GM23338 (cell line): Measurements from ENCODE around the gene SSX1. TPM values are rescaled to one million over a fixed set of nuclear protein-coding genes. Genes with fewer than 3 reads are reported as not detected.
"Not testable (repeated sequence)": the region's sequence is repeated elsewhere in the genome, so short reads cannot be mapped to it uniquely, and the experiment has no call there.

ENCODE experiments used
- ATAC-seq: fragments of 200-7000 bp; cut with Tn5 transposase; 3 replicates; pipeline ENCODE4 v1.9.1; 2020
- DNase-seq: peaks from one replicate; pipeline ENCODE4 v3.0.0-alpha.2; 2015; ENCODE audit warnings: low spot score
- H2AFZ ChIP-seq: fragments of 200-600 bp; sonication (generic); 2 replicates; pipeline ENCODE4 v1.8.0; 2016; ENCODE audit warnings: antibody characterized with exemption, mild to moderate bottlenecking, moderate library complexity
- H3F3A ChIP-seq: fragments of 200-600 bp; sonication (generic); replicated peaks from 2 replicates; pipeline ENCODE4 v1.8.0; 2017; ENCODE audit warnings: antibody characterized with exemption, mixed run types, low read depth
- H3K27ac ChIP-seq: fragments of 200-600 bp; sonication (generic); 2 replicates; pipeline ENCODE4 v1.6.1; 2016; ENCODE audit warnings: low read depth
- H3K27me3 ChIP-seq: fragments of 200-600 bp; sonication (generic); 2 replicates; pipeline ENCODE4 v1.8.0; 2016; ENCODE audit warnings: mild to moderate bottlenecking, mixed run types, moderate library complexity; ENCODE audit not compliant: insufficient read depth
- H3K36me3 ChIP-seq: fragments of 200-600 bp; sonication (generic); 2 replicates; pipeline ENCODE4 v1.8.0; 2016; ENCODE audit warnings: mild to moderate bottlenecking; ENCODE audit not compliant: insufficient read depth
- H3K4me1 ChIP-seq: fragments of 200-600 bp; sonication (generic); 2 replicates; pipeline ENCODE4 v1.8.0; 2016; ENCODE audit warnings: mild to moderate bottlenecking, moderate library complexity; ENCODE audit not compliant: insufficient read depth
- H3K4me2 ChIP-seq: fragments of 200-600 bp; sonication (generic); 2 replicates; pipeline ENCODE4 v1.7.1; 2017; ENCODE audit warnings: mixed run types
- H3K4me3 ChIP-seq: fragments of 200-600 bp; sonication (generic); 2 replicates; pipeline ENCODE4 v1.6.1; 2016; ENCODE audit warnings: mixed run types
- H3K79me2 ChIP-seq: fragments of 200-600 bp; sonication (generic); replicated peaks from 2 replicates; pipeline ENCODE4 v1.8.0; 2017; ENCODE audit warnings: mild to moderate bottlenecking; ENCODE audit not compliant: insufficient read depth
- H3K9me2 ChIP-seq: fragments of 200-600 bp; sonication (generic); 2 replicates; pipeline ENCODE4 v1.8.0; 2017; ENCODE audit not compliant: insufficient read depth
- H4K20me1 ChIP-seq: fragments of 200-600 bp; sonication (generic); replicated peaks from 2 replicates; pipeline ENCODE4 v1.8.0; 2017; ENCODE audit warnings: mild to moderate bottlenecking; ENCODE audit not compliant: insufficient read depth
- H3K27ac Mint-ChIP-seq: 2 replicates; pipeline ENCODE4 v1.8.0; 2020; ENCODE audit warnings: inconsistent platforms, mild to moderate bottlenecking, moderate library complexity, mixed read lengths
- H3K27me3 Mint-ChIP-seq: 3 replicates; pipeline ENCODE4 v1.8.0; 2022; ENCODE audit warnings: low read depth, mild to moderate bottlenecking, moderate library complexity, mixed read lengths, inconsistent platforms; ENCODE audit not compliant: insufficient read depth, poor library complexity
- H3K36me3 Mint-ChIP-seq: 3 replicates; pipeline ENCODE4 v1.8.0; 2021; ENCODE audit warnings: low read depth, mild to moderate bottlenecking, inconsistent platforms, moderate library complexity, mixed read lengths
- H3K4me1 Mint-ChIP-seq: 3 replicates; pipeline ENCODE4 v1.8.0; 2020; ENCODE audit warnings: mild to moderate bottlenecking, inconsistent platforms, mixed read lengths
- H3K4me3 Mint-ChIP-seq: 3 replicates; pipeline ENCODE4 v1.8.0; 2021; ENCODE audit warnings: moderate library complexity, mild to moderate bottlenecking, inconsistent platforms, mixed read lengths
- H3K9me3 Mint-ChIP-seq: 3 replicates; pipeline ENCODE4 v1.8.0; 2020; ENCODE audit warnings: moderate library complexity, mild to moderate bottlenecking, inconsistent platforms, mixed read lengths
- long read RNA-seq: library from polyadenylated mRNA; unstranded; transcript quantifications from one replicate; pipeline ENCODE4 v2.0.0, GENCODE V29; 2020; ENCODE audit not compliant: unreplicated experiment
- polyA plus RNA-seq: library from polyadenylated mRNA; unstranded; fragments of >200 nt; fragmentation: Nextera tagmentation; extraction: Ambion mirVana; gene quantifications from 2 replicates; pipeline ENCODE4 v1.2.1, GENCODE V29; 2016
- total RNA-seq: library from RNA; depleted of rRNA; stranded (reverse); fragments of >200 nt; shearing (Covaris generic); gene quantifications from 2 replicates; pipeline ENCODE4 v1.2.3, GENCODE V29; 2014; rRNA removed

The SSX1 gene, protein sequence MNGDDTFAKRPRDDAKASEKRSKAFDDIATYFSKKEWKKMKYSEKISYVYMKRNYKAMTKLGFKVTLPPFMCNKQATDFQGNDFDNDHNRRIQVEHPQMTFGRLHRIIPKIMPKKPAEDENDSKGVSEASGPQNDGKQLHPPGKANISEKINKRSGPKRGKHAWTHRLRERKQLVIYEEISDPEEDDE
- total RNA-seq (not detected in 2 replicates), polyA plus RNA-seq (not detected in 2 replicates)
- long read RNA-seq, partial matches to known transcripts, result 0 of 1 reads
- long read RNA-seq, other reads (novel, unspliced or antisense), result 1 of 1 reads

DNA sequence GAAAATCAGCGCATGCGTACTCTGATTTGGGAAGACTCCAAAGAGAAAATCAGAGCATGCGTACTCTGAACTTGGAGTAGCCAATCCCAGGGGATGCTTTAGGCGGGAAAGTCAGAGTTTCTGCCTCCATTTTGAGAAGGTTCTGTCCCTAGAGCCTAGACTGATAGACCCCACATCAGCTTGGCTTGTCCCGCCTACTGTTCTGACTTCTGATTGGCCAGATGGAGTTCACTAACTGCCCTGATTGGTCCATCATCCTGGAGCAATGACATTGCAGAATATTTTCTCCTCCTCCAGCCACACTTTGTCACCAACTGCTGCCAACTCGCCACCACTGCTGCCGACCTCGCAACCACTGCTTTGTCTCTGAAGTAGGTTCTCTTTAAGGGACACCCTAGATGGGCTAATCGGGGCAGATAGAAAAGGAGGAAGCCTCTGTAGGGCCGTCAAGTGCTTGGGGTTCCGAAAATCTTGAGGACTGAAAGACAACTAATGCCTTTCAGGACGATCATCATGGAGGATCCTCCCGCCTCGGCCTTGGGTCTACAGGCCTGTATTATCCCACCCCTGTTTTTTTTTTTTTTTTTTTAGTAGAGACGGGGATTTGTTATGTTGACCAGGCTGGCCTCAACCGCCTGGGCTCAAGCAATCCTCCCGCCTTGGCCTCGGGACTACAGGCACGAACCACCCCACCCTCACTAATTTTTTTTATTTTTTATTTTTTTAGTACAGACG is at the start of gene SSX1:
SSX1 (plus strand) TSS at position 331 of the 735 bp plus-strand sequence. CDS start 1,850 bp downstream, outside the sequence.
- H3K27ac Mint-ChIP-seq, H3K4me1 ChIP-seq, H3K9me3 Mint-ChIP-seq, ATAC-seq, H3K4me3 Mint-ChIP-seq, H3K36me3 Mint-ChIP-seq, H3K9me2 ChIP-seq, H3K4me3 ChIP-seq, H3K4me2 ChIP-seq, DNase-seq, H2AFZ ChIP-seq, H3K27ac ChIP-seq, H3K27me3 ChIP-seq, H3F3A ChIP-seq, H3K79me2 ChIP-seq, H3K27me3 Mint-ChIP-seq, H3K36me3 ChIP-seq, H3K4me1 Mint-ChIP-seq, H4K20me1 ChIP-seq: not testable (repeated sequence)

DNA sequence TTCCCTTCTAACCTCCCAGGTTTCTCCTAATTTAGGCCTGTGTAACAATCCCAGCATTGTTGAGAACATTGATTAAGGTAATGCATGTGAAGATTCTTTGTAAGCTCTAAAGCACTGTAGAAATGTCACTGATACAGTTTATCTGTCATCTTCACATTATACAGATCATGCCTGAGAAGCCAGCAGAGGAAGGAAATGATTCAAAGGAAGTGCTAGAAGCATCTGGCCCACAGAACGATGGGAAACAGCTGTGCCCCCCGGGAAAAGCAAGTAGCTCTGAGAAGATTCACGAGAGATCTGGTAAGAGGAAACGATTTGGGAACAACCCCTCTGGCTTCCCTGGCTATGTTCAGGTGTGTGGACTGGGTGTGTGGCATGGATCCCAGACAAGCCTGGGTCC is 40.9 kb upstream of the SSX1 start:
- ATAC-seq, H3K9me2 ChIP-seq, H3K27me3 ChIP-seq, H3K27me3 Mint-ChIP-seq, H3K27ac ChIP-seq, DNase-seq, H3K4me1 ChIP-seq, H3F3A ChIP-seq, H4K20me1 ChIP-seq, H3K36me3 Mint-ChIP-seq, H3K27ac Mint-ChIP-seq, H2AFZ ChIP-seq, H3K79me2 ChIP-seq, H3K4me1 Mint-ChIP-seq, H3K36me3 ChIP-seq, H3K4me3 Mint-ChIP-seq, H3K4me3 ChIP-seq, H3K4me2 ChIP-seq: not testable (repeated sequence)
- H3K9me3 Mint-ChIP-seq, result peaks cover 11% of the 10 kb centered on the region; the same call in 2 of the 3 replicates

- peaks cover 21% of the 10 kb centered on the region for H3K9me3 Mint-ChIP-seq
- H3K36me3 ChIP-seq, H3K36me3 Mint-ChIP-seq, H2AFZ ChIP-seq, H3K9me2 ChIP-seq, DNase-seq, H3K4me3 ChIP-seq, H3K4me3 Mint-ChIP-seq, H3K79me2 ChIP-seq, H4K20me1 ChIP-seq, H3K4me1 ChIP-seq, H3K4me2 ChIP-seq, H3F3A ChIP-seq, H3K4me1 Mint-ChIP-seq, H3K27ac ChIP-seq, ATAC-seq, H3K27ac Mint-ChIP-seq, H3K27me3 Mint-ChIP-seq, H3K27me3 ChIP-seq: not testable (repeated sequence)
These were observed 31.0 kb upstream of the SSX1 start for GRCh38 chrX:48224196-48224595.

DNA sequence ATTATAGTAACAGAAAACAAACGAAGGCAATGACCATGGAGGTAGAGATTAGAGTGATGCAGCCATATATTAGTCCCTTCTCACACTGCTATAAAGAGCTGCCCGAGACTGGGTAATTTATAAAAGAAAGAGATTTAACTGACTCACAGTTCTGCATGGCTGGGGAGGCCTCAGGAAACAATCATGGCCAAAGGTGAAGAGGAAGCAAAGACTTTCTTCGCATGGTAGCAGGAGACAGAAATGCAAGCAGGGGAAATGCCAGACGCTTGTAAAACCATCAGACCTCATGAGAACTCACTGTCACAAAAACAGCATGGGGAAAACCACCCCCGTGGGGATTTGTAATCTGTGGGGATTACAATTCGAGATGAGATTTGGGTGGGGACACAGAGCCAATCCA is 2.2 kb upstream of the SSX1 start:
- not testable (repeated sequence) for H3K4me2 ChIP-seq, H3K79me2 ChIP-seq, H4K20me1 ChIP-seq, H3K9me2 ChIP-seq, H3K27ac Mint-ChIP-seq, H3K9me3 Mint-ChIP-seq, H3K4me3 Mint-ChIP-seq, H3K27me3 ChIP-seq, H3K27me3 Mint-ChIP-seq, H3F3A ChIP-seq, H3K27ac ChIP-seq, H2AFZ ChIP-seq, H3K4me3 ChIP-seq, H3K4me1 ChIP-seq, H3K36me3 ChIP-seq, H3K4me1 Mint-ChIP-seq, H3K36me3 Mint-ChIP-seq, ATAC-seq, DNase-seq

DNA sequence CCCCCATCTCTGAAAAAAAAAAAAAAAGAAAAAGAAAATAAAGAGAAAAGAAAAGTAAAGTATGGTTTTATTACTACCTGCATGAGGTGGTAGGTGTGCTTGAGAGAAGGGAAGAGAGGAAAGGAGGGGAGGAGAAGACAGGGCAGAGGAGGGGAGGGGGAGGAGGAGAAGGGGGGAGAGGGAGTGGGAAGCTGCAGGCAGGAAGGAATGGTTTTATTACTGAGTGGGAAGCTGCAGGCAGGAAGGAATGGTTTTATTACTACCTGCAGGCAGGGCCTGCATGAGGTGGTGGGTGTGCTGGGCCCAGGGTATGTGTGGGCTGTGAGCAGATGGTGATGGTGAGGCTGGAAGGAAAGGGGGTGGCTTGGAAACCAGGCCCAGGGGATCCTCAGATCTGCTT is 19.2 kb downstream of the SSX1 start:
- not testable (repeated sequence) for H3K9me2 ChIP-seq, H3K27me3 ChIP-seq, H2AFZ ChIP-seq

More for the DNA sequence above, 19.2 kb downstream of the SSX1 start:
- ATAC-seq, H4K20me1 ChIP-seq, H3K36me3 Mint-ChIP-seq, H3K27me3 Mint-ChIP-seq, H3K4me1 Mint-ChIP-seq, H3F3A ChIP-seq, H3K79me2 ChIP-seq, H3K4me1 ChIP-seq, H3K4me2 ChIP-seq, H3K27ac Mint-ChIP-seq, H3K27ac ChIP-seq, H3K9me3 Mint-ChIP-seq, H3K4me3 ChIP-seq, H3K4me3 Mint-ChIP-seq, H3K36me3 ChIP-seq, DNase-seq: not testable (repeated sequence)
